Tibial nerve (tissue), 3 donors: ENCODE data around the gene HRC.

Experiments used
- CTCF ChIP-seq, 5 experiments: fragments of 200-600 bp in 3 of 5; fragments of 450-650 bp in 2 of 5; sonication (generic) in 3 of 5; IDR thresholded peaks; one replicate each; pipeline ENCODE4 v1.5.1; 2016 to 2019; ENCODE audit warnings: antibody characterized with exemption in 5 of 5, mild to moderate bottlenecking in 3 of 5, moderate library complexity in 2 of 5
- POLR2A ChIP-seq, 2 donors: fragments of 450-650 bp; IDR thresholded peaks; one replicate each; pipeline ENCODE4 v1.6.1; 2017; ENCODE audit warnings: antibody characterized with exemption in 2 of 2, mild to moderate bottlenecking in 2 of 2, moderate library complexity in 2 of 2

- TF ChIP-seq CTCF (IDR thresholded peaks at IDR 0.05), result peak in 1 of 5 experiments; percentile 14
- peak in 1 of 2 donors; percentile 10 for TF ChIP-seq POLR2A (IDR thresholded peaks at IDR 0.05)
Measured at GRCh38 chr19:49150106-49150943, 4.9 kb downstream of the HRC start.
